Germinal center (tissue), 1 donor: ENCODE results near the gene SLC39A11.
A peak's percentile ranks its signal among the peaks of the same experiment; 100 is the strongest.
"Not testable (repeated sequence)": the region's sequence is repeated elsewhere in the genome, so short reads cannot be mapped to it uniquely, and the experiment has no call there.

Source experiments
- DNase-seq: peaks from one replicate; pipeline ENCODE4 v3.0.0; 2012; ENCODE audit warnings: mixed read lengths, low spot score

Gene SLC39A11

DNA sequence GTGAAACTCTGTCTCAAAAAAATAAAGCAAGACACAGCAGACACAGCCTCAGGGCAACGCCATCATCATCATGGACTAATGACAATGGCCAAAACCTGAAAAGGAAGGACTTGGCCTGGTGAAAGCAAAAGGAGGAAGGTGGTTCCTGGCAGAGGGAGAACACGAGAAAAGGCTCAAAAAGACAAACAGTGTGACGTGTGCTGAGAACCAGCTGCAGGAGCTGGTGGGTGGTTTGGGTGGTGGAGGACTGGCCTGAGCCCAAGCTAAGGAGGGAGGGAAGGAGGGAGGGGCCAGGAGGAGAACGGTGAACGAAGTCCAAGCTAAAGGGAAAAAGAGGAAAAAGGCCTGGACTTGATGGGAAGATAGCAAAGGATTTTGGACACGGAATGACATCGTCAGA lies 85.1 kb downstream of the SLC39A11 start:
- DNase-seq: no peak

DNA sequence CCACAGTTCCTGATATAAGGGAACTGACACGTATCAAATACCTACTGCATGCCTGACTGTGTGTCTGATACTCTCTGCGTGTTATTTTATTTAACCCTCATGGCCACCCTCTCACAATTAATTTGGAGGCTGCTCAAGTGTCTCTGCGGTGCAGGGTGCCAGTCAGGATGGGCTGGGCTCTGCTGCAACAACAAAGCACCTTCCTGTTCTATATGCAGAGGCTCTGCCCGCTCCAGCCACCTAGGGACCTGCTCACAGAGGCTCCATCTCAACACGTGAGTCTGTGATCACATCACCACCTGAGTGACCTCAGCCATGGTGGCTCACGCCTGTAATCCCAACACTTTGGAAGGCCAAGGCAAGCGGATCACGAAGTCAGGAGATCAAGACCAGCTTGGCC lies 87.1 kb downstream of the SLC39A11 start:
- DNase-seq: no peak

DNA sequence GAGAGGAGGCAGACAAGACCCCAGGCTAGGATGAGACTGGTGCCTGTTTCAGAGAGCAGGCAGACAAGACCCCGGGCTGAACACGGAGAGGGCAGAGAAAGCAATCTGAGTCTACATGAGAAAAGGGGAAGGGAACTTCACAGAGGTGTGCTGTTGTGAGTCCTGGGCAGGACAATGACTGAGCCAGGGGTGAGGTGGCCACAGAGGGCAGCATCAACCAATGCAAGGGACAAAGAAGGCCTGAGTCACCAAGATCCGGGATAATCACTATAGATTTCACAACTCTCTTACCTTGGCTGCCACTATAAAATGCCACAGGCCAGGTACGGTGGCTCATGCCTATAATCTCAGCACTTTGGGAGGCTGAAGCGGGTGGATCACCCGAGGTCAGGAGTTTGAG lies 89.0 kb downstream of the SLC39A11 start:
- DNase-seq: no peak

DNA sequence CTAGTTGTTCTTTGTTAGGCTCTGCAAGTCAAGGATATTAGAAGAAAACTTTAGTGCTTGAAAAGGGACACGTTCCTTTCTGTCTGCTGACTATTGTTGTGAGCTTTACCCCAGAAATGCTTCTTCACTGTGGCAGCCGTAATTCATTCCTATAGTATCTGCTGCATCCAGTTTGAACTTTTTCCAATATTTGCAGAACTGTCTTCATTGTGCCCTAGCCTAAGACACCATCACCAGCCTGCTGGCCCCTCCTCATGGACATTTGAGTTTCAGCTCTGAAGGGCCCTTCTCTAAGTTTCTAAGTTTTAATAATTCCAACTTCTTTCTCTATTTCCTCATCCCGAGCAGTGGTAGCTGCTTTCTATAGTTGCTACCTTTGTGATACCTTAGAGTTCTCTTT lies 91.7 kb downstream of the SLC39A11 start:
- no peak for DNase-seq

DNA sequence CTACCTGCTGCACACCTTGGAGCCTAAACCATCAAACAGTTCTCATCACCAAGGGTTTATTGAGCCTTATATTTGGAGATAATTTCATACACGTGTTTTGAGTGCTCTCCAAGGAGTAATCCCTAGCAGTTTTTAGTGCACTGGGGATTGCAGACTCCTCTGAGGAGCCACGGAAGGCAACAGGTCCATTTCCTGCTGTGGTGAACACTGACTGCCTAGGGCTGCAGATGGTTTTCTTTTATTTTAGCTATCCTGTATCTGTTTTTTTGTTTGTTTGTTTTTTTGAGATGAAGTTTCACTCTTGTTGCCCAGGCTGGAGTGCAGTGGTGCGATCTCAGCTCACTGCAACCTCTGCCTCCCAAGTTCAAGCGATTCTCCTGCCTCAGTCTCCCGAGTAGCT lies 93.0 kb downstream of the SLC39A11 start:
- DNase-seq: not testable (repeated sequence)

DNA sequence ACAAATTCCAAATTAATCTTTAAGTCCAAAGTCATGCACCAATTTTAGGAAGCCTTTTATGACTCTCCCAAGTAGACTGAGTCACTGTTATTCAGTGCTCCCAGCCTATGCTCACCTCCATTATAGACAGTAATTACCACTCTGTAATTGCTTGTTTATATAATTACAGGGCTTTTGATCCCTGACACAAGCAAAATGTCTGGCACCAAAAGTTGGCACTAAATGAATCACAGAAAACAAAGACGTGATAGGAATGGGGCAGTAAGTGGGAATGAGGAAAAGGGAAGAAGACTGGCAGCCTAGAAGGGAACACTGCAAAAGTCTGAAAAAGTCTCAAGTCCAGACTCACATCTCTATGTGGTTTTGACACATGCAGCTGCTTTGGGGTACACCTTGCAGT lies 94.1 kb downstream of the SLC39A11 start:
- DNase-seq: no peak

DNA sequence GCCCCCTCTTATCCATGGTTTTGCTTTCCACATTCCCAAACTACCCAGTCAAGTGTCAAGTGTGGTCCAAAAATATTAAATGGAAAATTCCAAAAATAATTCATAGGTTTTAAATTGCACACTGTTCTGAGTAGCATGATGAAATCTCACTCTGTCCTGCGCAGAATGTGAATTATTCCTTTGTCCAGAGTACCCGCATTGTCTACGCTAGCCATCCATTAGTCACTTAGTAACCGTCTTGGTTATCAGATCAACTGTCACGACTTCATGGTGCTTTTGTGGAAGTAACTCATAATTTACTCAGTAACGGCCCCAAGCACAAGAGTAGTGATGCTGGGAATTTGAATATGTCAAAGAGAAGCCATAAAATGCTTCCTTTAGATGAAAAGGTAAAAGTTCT lies 94.9 kb downstream of the SLC39A11 start:
- DNase-seq: no peak

DNA sequence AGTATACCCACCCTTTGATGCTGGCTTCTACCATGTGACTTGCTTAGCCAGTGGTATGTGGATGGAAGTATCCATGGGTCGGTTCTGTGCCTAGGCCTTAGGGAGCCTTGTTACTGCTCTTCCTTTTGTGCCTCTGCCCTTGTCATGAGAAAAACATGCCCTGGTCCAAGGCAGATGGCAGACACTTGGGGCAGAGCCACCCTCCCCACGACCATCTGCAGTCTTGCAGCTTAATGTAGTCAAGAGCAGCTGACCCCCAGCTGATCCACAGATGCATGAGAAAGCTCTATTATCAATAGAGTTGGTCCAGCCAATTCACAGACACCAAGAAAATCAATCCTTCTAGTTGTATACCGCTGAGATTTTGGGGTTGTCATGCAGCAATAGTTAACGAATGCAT lies 95.7 kb downstream of the SLC39A11 start:
- no peak for DNase-seq

DNA sequence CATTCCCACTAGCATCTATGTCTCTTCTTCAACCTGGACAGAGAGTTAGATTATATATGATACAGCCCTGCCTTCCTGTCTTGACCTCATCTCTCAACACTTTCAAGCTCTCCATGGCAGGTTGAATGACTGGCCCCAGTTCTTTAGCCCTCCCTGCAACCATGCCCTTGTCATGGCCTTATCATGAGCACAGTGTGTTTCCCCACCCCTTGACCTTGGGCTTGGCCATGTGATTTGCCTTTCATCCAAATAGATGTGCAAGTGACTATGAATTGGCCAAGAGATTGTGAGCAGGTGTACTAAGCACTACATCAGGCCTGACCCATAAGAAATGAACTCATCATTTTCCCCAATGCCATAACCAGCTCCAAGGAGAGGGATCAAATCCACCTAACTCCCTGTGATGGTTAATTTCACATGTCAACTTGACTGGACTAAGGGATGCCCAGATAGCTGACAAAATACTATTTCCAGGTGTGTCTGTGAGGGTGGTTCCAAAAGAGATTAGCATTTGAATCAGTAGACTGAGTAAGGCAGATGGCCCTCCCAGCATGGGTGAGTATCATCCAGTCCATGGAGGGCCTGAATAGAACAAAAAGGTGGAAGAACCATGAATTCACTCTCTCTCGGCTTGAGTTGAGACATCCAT lies 97.4 kb downstream of the SLC39A11 start:
- DNase-seq: no peak

DNA sequence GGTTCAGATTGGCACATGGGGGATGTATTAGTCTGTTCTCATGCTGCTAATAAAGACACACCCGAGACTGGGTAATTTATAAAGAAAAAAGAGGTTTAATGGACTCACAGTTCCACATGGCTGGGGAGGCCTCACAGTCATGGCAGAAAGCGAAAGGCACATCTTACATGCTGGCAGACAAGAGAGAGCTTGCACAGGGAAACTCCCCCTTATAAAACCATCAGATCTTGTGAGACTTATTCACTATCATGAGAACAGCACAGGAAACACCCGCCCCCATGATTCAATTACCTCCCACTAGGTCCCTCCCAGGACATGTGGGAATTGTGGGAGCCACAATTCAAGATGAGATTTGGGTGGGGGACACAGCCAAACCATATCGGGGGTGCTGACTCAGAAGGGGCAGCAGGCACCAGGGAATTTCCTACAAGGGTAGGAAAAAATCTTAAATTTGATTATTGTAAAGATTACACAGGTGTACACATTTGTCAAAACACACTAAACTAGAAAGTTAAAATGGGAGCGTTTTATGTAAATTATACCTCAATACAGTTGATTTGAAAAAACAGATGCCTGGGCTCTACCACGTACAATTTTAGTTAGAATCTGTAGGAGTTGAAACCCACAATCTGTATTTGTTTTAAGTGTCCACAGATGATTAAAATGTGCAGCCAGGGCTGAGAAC lies 99.6 kb downstream of the SLC39A11 start:
- not testable (repeated sequence) for DNase-seq

DNA sequence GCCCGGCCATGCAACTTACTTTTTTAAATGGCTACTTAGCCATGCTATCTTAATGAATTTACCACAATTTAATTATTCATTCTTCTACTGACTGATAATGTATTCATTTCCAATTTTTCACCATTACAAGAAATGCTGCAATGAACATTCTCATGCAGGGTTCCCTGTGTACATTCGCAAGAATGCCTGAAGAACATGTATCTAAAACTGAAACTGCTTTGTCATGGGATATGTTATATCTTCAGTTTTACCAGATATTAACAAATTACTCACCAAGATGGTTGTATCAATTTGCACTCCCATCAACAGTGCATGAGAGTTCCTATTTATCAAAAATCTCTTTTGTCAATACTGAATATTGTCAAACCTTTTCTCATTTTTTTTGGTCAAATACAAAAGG lies 100.8 kb downstream of the SLC39A11 start:
- DNase-seq: no peak

DNA sequence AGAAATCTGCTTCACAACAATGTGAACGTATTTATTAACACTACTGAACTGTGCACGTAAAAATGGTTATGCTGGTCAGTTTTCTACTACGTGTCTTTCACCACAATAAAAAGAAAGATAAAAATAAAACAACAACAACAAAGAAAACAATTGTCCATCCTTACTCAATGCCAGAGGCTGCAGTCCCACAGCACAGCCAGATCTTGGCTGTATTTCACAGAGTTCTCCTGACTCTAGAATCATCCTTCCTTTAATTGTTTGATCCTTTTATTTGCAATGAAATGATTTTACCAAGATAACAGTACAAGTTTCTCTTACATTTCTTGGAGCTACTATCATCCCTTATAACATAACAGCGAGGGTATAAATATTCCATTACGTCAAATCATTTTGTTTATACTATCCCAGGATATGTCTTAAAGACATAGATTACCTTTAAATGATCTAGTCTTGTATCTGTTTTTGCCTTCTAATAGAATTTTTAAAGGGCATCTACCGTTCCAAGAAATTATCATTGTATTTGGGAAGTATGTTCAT lies 103.3 kb downstream of the SLC39A11 start:
- no peak for DNase-seq

DNA sequence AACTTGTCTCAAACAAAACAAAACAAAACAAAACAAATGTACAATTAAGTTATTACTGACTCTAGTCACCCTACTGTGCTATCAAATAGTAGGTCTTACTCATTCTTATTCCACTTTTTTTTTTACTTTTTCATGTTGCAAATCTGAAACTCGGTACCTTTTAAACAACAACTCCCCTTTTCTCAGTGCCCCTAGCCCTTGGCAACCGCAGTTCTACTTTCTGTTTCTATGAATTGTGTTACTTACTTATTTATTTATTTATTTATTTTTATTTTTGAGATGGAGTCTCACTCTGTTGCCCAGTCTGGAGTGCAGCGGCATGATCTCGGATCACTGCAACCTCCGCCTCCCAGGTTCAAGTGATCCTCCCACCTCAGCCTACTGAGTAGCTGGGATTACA lies 104.0 kb downstream of the SLC39A11 start:
- no peak for DNase-seq

DNA sequence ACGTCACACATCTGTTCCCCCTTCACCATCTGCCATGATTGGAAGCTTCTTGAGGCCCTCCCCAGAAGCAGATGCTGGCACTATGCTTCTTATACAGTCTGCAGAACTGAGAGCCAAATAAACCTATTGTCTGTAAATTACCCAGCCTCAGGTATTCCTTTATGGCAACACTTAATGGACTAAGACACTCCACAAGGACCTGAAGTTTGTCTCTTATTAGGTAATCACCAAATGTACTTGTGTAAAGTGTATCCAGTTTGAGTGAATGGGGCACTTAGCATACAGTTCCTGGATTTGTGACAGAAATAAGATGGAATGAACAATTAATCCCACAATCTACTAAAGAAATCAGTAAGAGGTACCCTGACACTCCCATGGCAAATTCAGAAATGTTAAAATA lies 105.3 kb downstream of the SLC39A11 start:
- no peak for DNase-seq

DNA sequence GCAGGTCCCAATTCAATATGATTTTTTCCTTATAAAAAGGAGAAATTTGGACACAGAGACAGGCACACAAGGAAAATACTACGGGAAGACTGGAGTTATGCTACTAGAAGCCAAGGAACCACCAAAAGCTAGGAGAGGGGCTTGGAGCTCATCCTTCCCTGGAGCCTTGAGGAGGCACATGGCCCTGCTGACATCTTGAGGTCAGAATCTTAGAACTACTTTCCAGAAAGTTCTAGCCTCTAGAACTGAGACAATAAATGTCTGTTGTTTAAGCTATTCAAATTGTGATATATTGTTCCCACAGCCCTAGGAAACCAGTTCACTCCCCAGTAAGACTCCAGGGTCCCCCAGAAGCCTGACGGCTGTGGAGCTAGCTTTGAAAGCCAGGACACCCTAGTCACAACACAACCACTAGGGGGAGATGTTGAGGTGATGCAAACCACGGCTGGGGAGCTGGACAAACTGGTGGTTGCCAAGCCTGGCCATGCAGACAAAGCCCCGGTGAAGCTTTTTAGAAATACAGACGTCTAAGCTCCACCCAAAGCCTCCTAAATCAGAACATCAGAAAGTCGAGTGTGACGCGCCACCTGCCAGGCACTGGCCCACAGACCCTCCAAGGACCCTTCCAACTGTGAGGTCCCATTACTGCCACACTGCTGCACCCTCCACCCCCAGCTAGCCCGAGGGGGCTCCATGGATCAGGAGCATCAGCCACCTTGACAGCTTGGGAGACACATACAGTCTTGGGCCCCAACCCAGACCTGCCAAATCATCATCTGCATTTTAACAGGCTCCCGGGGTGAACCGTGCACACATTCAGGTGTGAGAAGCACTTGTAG lies 106.4 kb downstream of the SLC39A11 start:
- DNase-seq: peak; percentile 87

DNA sequence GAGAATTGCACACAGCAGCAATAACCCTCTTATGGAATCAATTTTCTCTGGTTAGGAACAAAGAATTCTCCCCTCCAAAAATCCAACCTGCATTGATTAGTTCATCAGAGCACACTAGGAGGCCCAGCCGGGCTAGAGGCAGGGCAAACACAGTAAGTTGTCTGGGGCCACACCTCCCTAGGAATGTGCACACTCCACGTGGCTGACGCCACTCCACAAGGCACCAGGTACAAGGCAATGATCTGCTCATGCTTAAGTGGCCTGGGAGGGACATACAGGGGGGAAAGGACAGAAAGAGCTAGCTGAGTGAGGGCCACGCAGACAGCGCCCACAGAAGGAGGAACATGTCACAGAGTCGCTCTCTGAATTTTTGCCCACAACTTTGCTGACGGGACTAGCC lies 107.6 kb downstream of the SLC39A11 start:
- peak; percentile 37 for DNase-seq

DNA sequence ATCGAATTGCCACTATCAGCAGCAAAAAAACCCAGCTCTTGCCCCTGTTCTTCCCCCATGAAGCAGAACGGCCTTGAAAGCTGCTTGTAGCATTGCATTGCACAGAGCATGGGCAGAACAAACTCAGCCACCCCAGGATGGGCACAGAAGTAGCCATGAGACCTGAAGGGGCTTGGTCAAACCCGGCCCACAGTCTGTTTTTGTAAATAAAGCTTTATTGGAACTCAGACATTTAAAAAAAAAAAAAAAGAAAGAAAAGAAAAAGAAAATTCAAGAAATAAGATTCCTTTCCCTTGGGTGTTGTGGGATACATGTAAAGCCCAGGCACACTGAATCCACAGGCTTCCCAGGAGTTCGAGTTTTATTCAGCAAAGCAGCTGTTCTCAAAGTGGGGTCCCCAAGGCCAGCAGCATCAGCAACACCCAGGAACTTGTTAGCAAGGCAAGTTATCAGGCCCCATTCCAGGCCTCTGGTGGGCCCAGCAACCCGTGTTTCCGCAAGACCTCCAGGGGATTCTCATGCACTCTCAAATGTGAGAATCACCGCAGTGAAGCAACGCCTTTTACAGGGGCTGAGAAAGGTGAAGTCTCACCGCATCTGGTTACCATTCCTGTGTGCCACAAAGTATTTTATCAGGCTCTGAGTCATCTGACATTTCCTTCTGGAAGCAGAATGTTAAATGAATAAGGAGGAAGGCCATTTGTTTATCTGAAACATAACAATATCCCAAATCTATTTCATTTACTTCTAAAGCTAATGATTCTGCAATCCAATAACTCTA lies 108.2 kb downstream of the SLC39A11 start:
- DNase-seq: no peak

DNA sequence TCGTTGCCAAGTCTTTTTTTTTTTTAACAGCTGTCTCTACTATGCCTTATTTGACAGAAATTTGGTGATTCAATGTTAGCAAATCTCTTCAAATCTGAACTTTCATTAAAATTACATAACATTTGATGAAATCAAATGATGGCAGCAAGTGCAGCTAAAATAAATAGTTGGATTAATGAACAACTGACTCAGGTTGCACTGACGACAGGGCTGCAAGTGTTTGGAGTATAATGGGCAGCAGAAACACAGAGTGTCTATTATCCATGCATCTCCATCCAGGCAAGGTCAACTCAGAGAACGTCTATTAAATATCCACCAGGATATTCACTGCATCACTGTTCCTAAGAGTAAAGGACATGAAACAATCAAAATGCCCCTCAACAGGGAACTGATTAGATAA lies 109.8 kb downstream of the SLC39A11 start:
- no peak for DNase-seq

DNA sequence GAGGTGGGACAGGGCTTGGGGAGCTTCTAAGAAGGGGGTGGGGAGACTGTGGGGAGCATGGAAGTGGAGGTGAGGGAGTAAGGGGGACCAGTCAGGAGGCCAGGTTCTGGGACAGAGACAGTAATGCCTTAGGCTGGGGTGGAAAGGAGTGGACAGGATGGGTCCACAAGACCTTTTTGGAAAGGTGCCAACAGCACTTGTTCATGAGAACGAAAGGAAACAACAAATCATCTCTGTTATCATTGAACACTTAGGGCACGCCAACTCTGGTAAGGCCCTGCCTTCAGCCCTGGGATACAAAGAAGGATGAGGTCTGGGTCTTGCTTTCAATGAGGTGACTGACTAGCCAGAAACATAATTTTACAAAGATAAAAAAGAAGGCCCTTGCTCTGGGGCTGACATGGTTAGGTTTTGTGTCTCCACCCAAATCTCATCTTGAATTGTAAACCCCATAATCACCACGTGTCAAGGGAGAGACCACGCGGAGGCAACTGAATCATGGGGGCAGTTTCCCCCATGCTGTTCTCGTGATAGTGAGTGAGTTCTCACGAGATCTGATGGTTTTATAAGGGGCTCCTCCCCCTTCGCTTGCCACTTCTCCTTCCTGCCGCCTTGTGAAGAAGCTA lies 113.8 kb downstream of the SLC39A11 start:
- DNase-seq: no peak

DNA sequence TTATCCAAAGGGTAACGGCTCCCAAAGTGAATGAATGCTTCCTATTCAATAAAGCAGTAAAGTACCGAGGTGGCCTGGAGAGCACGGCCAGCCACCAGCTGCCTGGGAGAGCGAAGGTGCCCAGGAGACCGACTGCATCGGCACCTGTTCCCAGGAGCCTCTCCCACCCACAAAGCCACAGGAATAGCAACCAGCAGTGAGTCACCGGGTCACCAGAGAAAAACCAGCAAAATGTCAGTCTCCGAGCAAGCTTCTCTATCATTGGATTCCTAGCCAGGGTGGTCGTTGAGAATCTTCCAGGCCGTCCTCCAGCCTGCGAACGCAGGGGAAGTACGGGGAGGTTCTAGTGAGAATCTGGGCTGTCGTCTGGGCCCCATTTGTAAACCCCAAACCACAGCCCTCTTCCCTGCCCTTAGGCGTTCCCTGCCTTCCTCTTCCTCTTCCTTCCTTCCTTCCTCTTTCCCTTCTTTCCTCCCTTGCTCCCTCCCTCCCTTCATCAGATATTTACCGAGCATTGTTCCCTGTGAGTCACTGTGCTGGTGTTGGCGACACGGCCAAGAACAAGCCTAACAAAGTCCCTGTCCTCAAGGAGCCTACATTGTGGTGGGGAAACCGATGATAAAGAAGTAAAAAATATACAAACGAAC lies 114.6 kb downstream of the SLC39A11 start:
- DNase-seq: no peak
